ENCODE measurements around the gene RXRB.

GRCh38 chr6:33156964-33157363, 43.5 kb downstream of the RXRB start:
- TF ChIP-seq CTCF (IDR thresholded peaks at IDR 0.05; ENCODE audit: low read depth, low read length) (no peak), EZH2phosphoT487 (IDR thresholded peaks at IDR 0.05; ENCODE audit: low read depth) (no peak)
